Endothelial cell (in vitro differentiated cells): ENCODE measurements around the gene CFAP54. TPM values are rescaled to one million over a fixed set of nuclear protein-coding genes. Genes with fewer than 3 reads are reported as not detected.

Experiments
- DNase-seq: peaks from one replicate; pipeline ENCODE4 v3.0.0; 2021; ENCODE audit warnings: low spot score
- H3K27ac Mint-ChIP-seq: one replicate; pipeline ENCODE4 v1.8.0; 2021; ENCODE audit warnings: mixed read lengths, inconsistent platforms; ENCODE audit not compliant: unreplicated experiment
- H3K27me3 Mint-ChIP-seq: one replicate; pipeline ENCODE4 v1.8.0; 2021; ENCODE audit warnings: mild to moderate bottlenecking, moderate library complexity, mixed read lengths, inconsistent platforms; ENCODE audit not compliant: unreplicated experiment
- H3K36me3 Mint-ChIP-seq: one replicate; pipeline ENCODE4 v1.8.0; 2021; ENCODE audit warnings: mild to moderate bottlenecking, low read depth, mixed read lengths, inconsistent platforms; ENCODE audit not compliant: unreplicated experiment
- H3K4me1 Mint-ChIP-seq: one replicate; pipeline ENCODE4 v1.8.0; 2021; ENCODE audit warnings: mild to moderate bottlenecking, mixed read lengths, inconsistent platforms; ENCODE audit not compliant: unreplicated experiment
- H3K4me3 Mint-ChIP-seq: one replicate; pipeline ENCODE4 v1.8.0; 2021; ENCODE audit warnings: mild to moderate bottlenecking, mixed read lengths, inconsistent platforms; ENCODE audit not compliant: unreplicated experiment
- H3K9me3 Mint-ChIP-seq: one replicate; pipeline ENCODE4 v1.8.0; 2021; ENCODE audit warnings: mixed read lengths, inconsistent platforms; ENCODE audit not compliant: unreplicated experiment
- total RNA-seq: library from RNA; stranded (reverse); fragmentation: NEBNext Ultra II Directional; extraction: Animal tissue kit (Norgen Biotek cat#: 25700); gene quantifications from one replicate; pipeline ENCODE4 v1.2.1, GENCODE V29; 2021; ENCODE audit not compliant: unreplicated experiment
- TF ChIP-seq, protein P1 (sequence below): fragments of 200-600 bp; sonication (generic); IDR thresholded peaks from one replicate; pipeline ENCODE4 v1.5.0; 2021; ENCODE audit warnings: antibody characterized with exemption; ENCODE audit not compliant: unreplicated experiment

Gene CFAP54
- total RNA-seq, 1 donor from 2014 or later, result 2.5 TPM

DNA sequence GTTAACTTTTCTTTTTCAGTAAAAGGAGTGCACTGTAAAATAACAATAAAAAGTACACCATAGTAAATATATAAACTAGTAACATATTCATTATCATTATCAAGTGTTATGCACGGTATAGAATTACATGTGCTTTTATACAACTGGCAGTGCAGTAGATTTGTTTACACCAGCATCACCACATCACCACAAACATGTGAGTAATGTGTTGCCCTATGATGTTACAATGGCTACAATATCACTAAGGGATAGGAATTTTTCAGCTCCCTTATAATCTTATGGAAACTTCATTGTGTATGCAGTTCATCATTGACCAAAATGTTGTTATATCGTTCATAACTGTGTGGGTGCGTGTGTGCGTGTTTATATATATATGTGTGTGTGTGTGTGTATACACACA lies 394.2 kb downstream of the CFAP54 start:
- Mint-ChIP-seq H3K9me3 (no peaks in the 10 kb centered on the region), H3K36me3 (no peaks in the 10 kb centered on the region), H3K27me3 (no peaks in the 10 kb centered on the region), H3K27ac (no peak overlapping the region), H3K4me1 (no peaks in the 10 kb centered on the region), H3K4me3 (no peak overlapping the region)
- TF ChIP-seq, protein P1, sequence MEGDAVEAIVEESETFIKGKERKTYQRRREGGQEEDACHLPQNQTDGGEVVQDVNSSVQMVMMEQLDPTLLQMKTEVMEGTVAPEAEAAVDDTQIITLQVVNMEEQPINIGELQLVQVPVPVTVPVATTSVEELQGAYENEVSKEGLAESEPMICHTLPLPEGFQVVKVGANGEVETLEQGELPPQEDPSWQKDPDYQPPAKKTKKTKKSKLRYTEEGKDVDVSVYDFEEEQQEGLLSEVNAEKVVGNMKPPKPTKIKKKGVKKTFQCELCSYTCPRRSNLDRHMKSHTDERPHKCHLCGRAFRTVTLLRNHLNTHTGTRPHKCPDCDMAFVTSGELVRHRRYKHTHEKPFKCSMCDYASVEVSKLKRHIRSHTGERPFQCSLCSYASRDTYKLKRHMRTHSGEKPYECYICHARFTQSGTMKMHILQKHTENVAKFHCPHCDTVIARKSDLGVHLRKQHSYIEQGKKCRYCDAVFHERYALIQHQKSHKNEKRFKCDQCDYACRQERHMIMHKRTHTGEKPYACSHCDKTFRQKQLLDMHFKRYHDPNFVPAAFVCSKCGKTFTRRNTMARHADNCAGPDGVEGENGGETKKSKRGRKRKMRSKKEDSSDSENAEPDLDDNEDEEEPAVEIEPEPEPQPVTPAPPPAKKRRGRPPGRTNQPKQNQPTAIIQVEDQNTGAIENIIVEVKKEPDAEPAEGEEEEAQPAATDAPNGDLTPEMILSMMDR, result no peak
- no peak for DNase-seq

DNA sequence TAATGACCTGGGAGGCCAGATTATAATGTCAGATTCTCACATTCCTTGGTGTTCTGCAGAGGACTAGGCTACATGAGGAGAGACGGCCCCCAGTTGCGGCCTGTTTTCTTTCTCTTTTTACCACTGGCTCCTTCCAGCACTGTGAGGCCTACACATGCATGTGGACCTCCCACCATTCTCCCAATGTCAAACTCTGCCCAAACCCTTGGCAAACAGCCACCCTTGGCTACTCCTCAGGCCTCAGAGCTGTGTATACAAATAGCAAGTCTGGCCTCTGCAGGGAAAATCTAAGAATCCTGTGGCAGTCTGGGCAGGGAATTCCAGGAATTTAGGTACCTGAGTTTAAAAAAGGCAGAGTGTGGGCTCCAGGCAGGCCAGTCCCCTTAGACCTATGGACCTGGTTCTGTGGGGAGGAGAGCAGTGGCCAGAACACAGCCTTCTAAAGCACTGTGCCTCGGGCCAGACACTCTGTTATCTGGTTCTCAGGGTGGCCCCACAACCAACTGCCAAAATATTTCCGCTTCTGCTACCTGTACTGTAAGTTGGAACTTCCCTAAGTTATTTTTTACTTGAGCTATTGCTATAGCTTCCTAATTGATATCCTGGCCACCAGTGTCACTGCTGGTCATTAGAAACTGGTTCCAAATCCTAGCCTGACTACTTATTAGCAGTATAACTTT lies 397.8 kb downstream of the CFAP54 start:
- H3K9me3 Mint-ChIP-seq, result no peaks in the 10 kb centered on the region
- H3K4me1 Mint-ChIP-seq, result peaks cover 2% of the 10 kb centered on the region
- no peak overlapping the region for H3K27ac Mint-ChIP-seq
- TF ChIP-seq, protein P1, result no peak
- no peak for DNase-seq
- H3K4me3 Mint-ChIP-seq, result no peak overlapping the region
- H3K27me3 Mint-ChIP-seq, result no peaks in the 10 kb centered on the region
- no peaks in the 10 kb centered on the region for H3K36me3 Mint-ChIP-seq

DNA sequence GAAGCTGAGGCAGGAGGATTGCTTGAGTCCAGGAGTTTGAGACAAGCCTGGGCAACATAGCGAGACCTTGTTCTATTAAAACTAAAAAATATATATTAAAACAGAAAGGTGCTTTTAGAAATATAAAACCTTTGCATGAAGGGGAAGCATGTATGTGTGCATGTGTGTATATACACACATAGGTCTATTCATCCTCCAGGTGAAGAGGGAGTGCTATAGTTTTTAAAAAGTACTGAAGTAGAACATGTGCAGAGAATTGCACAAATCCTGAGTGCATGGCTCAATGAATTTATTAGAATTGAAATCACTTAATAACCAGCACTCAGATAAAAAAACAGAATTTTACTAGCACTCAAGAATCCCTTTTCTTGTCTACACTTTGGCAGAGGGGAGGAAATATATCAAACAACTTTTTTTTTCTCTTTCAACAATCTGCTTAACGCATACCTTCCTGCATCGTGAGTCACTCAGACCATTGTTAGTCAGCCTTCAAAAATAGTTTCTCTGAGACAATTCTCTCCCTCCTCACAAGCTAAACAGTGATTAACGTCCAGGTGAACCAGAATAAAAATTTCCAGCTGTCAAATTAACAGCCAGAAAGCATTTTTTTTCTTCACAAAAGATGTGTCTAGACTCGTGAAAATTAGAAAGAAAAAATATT lies 400.0 kb downstream of the CFAP54 start:
- Mint-ChIP-seq H3K9me3 (no peaks in the 10 kb centered on the region), H3K27ac (no peak overlapping the region), H3K27me3 (peaks cover 2% of the 10 kb centered on the region), H3K36me3 (peaks cover 4% of the 10 kb centered on the region), H3K4me3 (no peak overlapping the region), H3K4me1 (peaks cover 2% of the 10 kb centered on the region)
- TF ChIP-seq, protein P1, result no peak
- no peak for DNase-seq

DNA sequence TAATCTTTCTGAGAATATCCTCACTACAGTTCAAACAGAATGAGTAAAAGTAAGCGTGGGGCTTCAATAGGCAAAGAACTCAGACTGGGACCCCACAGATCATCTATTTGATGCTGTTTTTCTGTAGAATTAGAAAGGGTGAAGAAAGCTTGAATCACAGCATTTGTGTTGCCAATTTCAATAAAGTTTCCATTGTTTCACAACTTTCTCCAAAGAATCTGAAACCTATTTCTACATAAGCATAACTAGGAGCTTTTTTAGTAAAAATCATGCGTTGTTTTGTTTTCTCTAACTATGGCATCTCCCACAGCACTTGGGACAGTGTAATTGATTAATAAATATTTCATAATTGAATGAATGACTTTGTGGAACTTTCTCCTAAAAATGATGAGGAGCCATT lies 401.0 kb downstream of the CFAP54 start:
- Mint-ChIP-seq H3K4me3 (no peak overlapping the region), H3K27ac (no peak overlapping the region), H3K27me3 (peaks cover 2% of the 10 kb centered on the region), H3K4me1 (peaks cover 2% of the 10 kb centered on the region), H3K9me3 (no peaks in the 10 kb centered on the region), H3K36me3 (peaks cover 4% of the 10 kb centered on the region)
- TF ChIP-seq, protein P1, result no peak
- DNase-seq, result no peak

DNA sequence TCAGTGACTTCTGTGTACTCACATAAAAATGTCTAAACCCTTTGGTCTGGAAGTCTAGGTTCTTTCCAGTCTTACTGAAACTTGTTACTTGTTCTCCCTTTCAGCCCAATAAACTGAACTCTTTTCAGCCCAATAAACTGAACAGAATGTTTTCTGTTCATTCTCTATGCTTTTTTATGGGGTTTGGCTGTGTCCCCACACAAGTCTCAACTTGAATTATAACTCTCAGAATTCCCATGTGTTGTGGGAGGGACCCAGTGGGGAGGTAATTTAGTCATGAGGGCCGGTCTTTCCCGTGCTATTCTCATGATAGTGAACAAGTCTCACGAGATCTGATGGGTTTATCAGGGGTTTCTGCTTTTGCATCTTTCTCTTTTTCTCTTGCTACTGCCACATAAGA lies 402.7 kb downstream of the CFAP54 start:
- Mint-ChIP-seq H3K4me1 (peaks cover 2% of the 10 kb centered on the region), H3K27me3 (peaks cover 2% of the 10 kb centered on the region), H3K4me3 (no peak overlapping the region), H3K27ac (no peak overlapping the region), H3K9me3 (no peaks in the 10 kb centered on the region), H3K36me3 (peaks cover 4% of the 10 kb centered on the region)
- TF ChIP-seq, protein P1, result no peak
- DNase-seq, result no peak
